ENCODE data around the gene RHOT1.
A peak's percentile ranks its signal among the peaks of the same experiment; 100 is the strongest.
"Not testable (repeated sequence)": the region's sequence is repeated elsewhere in the genome, so short reads cannot be mapped to it uniquely, and the experiment has no call there.

RHOT1 gene

DNA sequence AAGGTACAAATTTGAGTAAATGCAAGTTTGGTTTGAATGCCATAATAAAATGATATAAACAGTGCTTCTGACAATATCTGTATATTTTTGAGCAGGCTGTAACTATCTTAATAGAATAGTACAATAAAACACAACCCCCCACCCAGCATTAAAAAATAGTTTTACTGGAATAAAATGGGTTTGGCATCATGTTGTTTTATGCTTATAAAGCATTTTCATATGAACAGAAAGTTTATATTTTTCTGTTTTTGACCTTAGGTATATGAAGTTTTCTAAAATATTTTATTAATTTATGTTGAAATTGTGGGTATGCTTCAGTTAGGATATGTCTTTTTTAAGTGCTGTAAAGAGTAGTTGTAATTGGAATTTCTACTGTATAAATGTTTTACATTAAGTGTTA is 66.1 kb downstream of the RHOT1 start:
- H3K4me3 ChIP-seq (ENCODE audit: low read length): no peak overlapping the region
- DNase-seq (ENCODE audit: low read depth, low spot score): no peak

DNA sequence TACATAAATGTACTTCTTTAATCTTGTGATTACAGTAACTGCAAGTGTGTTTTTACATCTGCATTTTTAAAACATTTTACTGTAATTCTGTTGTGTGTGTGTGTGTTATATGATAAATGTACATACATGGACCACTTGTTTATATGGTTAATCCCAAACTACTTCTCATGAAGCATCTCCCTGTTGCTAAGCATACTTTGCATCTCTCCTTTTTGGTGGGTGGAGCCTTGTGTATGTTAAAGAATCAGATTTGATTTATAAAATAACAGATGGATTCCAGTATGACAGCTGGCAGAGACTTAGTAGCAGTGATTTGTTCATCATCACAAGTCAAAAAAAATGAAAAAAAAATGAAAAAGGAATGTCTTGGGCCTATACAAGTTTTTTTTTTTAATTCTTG is 67.3 kb downstream of the RHOT1 start:
- DNase-seq (ENCODE audit: low read depth, low spot score): no peak
- H3K4me3 ChIP-seq (ENCODE audit: low read length): no peak overlapping the region

DNA sequence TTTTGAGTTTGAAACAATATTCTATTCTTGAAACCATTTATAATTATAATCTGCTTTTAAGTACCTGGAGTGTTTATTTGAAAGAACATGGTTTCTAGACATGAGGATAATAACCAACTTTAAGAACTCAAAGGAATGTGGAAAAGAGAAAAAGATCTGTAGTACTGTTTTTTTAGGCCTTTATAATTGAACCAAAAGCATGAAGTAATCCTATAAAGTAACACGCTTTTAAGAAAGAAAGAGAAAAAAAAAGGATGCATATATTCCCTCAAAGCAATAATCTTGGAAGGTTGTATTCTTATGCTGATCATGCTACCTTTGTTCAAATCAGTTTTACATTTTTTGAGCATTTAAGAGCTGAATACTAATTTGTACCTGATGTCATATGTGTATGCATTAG is 69.4 kb downstream of the RHOT1 start:
- no peak for DNase-seq (ENCODE audit: low read depth, low spot score)
- no peak overlapping the region for H3K4me3 ChIP-seq (ENCODE audit: low read length)

DNA sequence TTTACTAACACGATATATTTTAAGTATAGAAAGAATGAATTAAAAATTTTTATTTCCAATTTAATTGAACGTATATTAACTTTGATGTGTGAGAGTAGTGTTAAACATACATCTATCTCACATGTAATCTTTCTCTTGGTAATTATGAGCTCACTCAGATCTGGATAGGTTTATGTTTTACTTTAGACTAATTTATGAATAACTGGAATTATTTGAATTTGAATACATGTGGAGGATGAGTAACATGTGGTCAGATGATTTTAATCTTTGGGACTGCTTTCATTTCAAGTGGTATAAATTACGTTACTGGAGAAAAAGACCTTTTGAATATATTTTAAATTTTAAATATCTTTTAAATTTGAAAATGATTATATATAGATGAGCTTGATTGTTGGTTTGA is 73.4 kb downstream of the RHOT1 start:
- DNase-seq (ENCODE audit: low read depth, low spot score): no peak
- H3K4me3 ChIP-seq (ENCODE audit: low read length): no peak overlapping the region

DNA sequence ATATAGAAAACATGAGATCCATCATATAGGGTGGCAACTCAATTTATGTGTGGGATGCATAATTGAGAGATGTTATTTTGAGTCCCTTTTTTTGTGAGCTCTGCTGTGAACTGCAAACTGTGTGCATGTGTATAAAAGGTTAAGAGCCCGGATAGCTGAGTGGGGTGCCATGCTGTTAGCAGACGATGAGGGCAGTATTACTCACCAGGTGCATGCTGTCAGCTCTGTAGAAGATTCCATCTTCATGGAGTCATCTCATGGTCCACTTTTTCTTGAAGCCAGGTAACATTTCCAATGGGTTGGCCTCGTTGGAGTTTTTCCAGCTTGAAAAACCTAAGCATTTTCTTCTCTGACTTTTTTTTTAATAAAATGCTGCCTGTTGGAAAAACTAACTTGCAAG is 80.3 kb downstream of the RHOT1 start:
- H3K4me3 ChIP-seq (ENCODE audit: low read length): no peak overlapping the region
- no peak for DNase-seq (ENCODE audit: low read depth, low spot score)

DNA sequence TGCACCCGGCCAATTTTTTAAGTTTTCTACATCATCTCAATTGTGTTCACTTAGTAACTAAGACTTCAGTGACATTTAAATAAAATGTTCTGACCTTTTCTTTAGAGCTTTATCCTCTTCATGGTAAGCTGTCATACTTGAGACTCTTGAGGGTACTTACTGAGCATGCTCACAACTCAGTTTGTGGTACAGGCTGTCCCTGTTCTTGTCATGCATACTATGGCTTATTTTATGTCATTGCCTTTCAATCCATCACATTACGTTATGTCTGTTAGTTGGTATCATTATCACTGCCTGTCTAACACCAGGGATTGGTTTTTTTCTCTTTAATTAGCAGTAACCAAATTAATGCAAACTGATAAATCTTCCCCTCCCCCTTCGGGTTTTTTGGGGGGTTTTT is 81.4 kb downstream of the RHOT1 start:
- DNase-seq (ENCODE audit: low read depth, low spot score): no peak
- H3K4me3 ChIP-seq (ENCODE audit: low read length): no peak overlapping the region

DNA sequence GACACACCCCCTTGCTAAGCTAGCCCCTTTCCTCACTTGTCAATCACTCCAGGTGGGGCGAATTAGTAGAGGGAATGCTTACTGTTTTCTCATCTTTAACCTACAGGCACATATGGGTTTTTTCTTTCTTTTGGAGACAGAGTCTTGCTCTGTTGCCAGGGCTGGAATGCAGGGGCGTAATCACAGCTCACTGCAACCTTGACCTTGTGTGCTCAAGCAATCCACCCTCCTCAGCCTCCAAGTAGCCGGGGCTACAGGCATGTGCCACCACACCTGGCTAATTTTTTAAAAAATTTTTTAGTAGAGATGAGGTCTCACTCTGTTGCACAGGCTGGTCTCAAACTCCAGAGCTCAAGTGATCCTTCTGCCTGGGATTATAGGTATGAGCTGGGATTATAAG is 84.6 kb downstream of the RHOT1 start:
- DNase-seq (ENCODE audit: low read depth, low spot score): no peak

DNA sequence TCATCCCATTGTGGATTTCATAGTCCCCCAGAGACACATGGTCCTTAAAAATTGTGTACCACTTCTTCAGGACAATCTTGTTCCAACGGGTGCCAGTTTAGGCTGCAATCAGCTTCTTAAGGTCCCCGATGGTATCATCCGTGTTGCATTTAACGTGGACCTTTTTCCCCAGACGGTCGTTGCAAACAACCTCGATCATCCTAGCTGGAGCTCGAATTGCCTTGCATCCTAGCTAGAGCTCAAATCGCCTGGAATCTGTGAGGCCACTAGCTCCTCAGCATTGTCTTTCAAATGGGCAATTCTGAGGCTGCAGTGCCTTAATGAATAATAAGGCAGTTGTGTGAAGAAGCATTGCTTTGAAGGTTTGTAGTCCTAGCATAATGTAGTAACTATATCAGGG is 85.6 kb downstream of the RHOT1 start:
- no peak overlapping the region for H3K4me3 ChIP-seq (ENCODE audit: low read length)
- DNase-seq (ENCODE audit: low read depth, low spot score): no peak

More for the DNA sequence above, 84.6 kb downstream of the RHOT1 start:
- H3K4me3 ChIP-seq (ENCODE audit: low read length): no peak overlapping the region

- H3K4me3 ChIP-seq (ENCODE audit: low read length): no peak overlapping the region
- DNase-seq (ENCODE audit: low read depth, low spot score): no peak
Observed at GRCh38 chr17:32235588-32235987, 93.3 kb downstream of the RHOT1 start.

DNA sequence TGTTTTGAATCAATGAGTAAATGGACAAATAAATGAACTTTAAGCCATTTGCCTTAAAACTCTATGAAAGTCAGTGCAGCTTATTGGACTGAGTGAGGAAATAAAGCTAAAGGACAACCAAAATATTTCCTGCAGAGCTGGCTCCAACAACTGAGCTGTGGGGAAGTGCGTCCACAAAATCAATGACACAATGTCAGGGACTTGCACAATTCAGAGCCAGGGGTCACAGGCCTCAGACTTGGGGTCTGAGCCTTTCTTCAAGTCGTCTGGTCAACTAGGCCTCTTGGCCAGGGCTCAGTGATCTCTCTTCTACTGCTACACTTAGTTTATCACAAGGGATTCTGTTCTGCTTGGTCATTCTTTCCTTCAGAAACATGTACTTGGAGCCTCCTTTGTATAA is 97.2 kb downstream of the RHOT1 start:
- DNase-seq (ENCODE audit: low read depth, low spot score): no peak
- no peak overlapping the region for H3K4me3 ChIP-seq (ENCODE audit: low read length)

GRCh38 chr17:32240750-32241149 is 98.4 kb downstream of the RHOT1 start:
- DNase-seq (ENCODE audit: low read depth, low spot score): no peak
- H3K4me3 ChIP-seq (ENCODE audit: low read length): no peak overlapping the region

- H3K4me3 ChIP-seq (ENCODE audit: low read length): no peak overlapping the region
- no peak for DNase-seq (ENCODE audit: low read depth, low spot score)
Observed at GRCh38 chr17:32241640-32242039, 99.3 kb downstream of the RHOT1 start.

DNA sequence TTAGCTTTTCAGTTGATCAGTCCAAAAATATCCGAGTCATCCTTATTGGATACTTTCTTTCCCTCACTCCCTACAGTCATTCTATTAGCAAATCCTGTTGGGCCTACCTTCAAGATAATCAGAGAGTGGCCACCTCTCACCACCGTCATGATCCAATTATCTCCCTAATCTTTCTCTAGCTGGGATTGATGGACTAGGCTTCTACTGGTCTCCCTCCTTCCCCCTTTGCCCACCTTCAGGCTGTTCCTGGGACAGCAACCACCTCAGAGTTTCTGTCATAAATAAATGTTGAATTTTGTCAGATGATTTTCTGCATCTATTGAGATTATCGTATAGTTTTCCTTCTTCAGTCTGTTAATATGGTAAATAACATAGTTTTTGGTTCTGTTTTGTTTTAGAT is 107.2 kb downstream of the RHOT1 start:
- no peak overlapping the region for H3K4me3 ChIP-seq (ENCODE audit: low read length)
- DNase-seq (ENCODE audit: low read depth, low spot score): no peak

- DNase-seq (ENCODE audit: low read depth, low spot score): peak; percentile 37
- H3K4me3 ChIP-seq (ENCODE audit: low read length): no peak overlapping the region
Observed at GRCh38 chr17:32253117-32253611, 110.9 kb downstream of the RHOT1 start.

DNA sequence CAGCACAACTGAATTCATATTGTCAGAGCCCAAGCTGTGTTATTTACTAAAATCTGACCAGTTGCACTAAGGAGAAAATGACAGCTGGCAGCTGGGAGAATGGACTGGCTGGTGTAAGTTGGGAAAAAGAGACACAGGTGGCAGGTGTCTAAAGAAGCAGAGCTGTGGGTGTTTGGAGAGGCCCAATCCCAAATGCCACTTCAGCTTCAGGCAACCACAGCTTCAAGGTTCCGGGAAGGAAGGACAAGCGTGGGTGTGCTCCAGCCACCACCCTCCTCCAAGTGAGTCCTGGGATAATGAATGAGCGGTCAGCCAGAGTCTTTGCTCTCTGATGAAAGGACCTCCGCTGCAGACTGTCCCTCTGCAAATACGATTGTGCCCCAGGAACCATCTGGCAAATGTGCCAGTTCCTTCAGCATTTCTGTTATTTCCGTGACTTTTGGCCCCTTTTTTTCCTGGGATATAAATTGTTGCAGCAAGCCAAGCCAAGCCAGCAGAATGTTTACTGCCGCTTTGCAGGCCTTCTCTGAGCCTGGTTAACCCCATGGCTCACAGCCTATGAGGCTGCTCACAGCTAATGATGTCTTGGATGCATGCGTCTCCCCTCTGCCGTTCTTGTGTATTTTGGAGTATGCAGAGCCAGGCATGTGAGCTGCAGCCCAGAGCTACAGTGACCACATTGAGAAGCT is 113.9 kb downstream of the RHOT1 start:
- no peak for DNase-seq (ENCODE audit: low read depth, low spot score)
- H3K4me3 ChIP-seq (ENCODE audit: low read length): no peak overlapping the region

DNA sequence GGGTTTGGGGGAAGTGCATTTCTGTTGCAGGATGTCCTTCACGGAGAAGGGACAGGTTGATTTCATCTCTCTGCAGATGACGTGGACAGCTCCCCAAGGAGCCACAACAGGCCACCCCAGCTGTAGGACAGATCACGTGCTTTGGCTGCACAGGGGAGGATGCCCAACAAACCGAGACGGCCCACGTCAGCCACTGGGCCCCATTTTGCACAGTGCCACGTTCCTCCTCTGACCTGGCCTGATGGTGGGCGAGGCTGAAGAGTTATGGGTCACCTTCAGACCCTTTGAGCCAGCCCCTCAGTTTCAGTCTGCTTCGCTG is 114.4 kb downstream of the RHOT1 start:
- DNase-seq (ENCODE audit: low read depth, low spot score): no peak
- no peak overlapping the region for H3K4me3 ChIP-seq (ENCODE audit: low read length)

- no peak overlapping the region for H3K4me3 ChIP-seq (ENCODE audit: low read length)
- DNase-seq (ENCODE audit: low read depth, low spot score): no peak
Observed at GRCh38 chr17:32258383-32259140, 116.3 kb downstream of the RHOT1 start.

DNA sequence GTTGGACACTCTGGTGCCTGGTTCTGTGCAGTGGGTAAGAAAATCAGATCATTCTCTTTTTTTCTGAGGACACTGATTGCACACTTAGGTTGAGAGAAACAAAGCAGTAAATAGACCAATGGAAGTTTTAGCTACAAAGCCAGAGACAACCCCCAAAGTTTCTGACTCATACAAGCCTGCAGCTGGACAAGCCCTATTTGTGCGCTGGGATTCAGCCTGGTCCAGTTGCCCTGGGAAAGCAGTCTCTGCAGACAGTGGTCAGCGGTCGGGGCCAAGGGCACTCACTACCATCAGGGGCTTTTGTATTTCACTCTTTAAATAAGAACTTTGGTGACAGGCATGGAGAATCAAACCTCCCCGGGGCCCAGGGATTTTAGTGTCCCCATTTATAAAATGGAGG is 117.3 kb downstream of the RHOT1 start:
- H3K4me3 ChIP-seq (ENCODE audit: low read length): no peak overlapping the region
- no peak for DNase-seq (ENCODE audit: low read depth, low spot score)

- H3K4me3 ChIP-seq (ENCODE audit: low read length): no peak overlapping the region
- DNase-seq (ENCODE audit: low read depth, low spot score): no peak
Observed at GRCh38 chr17:32261417-32261736, 119.1 kb downstream of the RHOT1 start.

DNA sequence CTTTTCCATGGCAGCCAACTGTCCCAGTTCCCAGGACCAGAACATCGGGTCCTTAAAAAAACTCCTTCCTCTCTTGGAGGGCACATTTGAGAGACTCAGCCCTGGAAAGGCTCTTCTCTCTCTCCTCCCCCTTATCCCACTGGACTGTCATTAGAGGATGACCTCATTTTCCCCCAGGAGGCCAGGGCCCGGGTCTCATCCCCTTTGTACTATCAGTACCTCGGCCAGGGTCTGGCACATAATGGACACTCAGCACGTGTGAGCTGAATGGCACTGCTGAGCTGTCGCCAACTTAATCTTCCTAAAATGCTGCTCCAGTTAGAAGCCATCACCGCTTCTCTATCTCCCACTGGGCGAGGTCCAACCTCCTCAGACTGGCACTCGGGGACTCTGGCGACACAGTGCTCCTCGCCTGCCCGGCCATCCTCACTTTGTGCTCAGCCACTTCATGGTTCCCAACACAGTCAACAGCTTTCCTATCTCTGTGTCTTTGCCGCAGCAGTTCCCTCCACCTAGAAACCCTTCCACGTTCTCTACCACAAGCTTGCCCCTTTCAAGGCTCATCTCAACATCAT is 119.7 kb downstream of the RHOT1 start:
- no peak overlapping the region for H3K4me3 ChIP-seq (ENCODE audit: low read length)
- DNase-seq (ENCODE audit: low read depth, low spot score): no peak

GRCh38 chr17:32263515-32263914 is 121.2 kb downstream of the RHOT1 start:
- H3K4me3 ChIP-seq (ENCODE audit: low read length); DNase-seq (ENCODE audit: low read depth, low spot score): not testable (repeated sequence)
